B cell (primary cell): ENCODE data around the gene CCDC85C. TPM values are rescaled to one million over a fixed set of nuclear protein-coding genes. Genes with fewer than 3 reads are reported as not detected.

Experiments used
- ATAC-seq: fragments of 200-7000 bp; cut with Tn5 transposase; one replicate; pipeline ENCODE4 v1.10.0; 2021; ENCODE audit warnings: low read depth, mild to moderate bottlenecking, moderate number of reproducible peaks, moderate library complexity
- CTCF ChIA-PET: fragments of 350-600 bp; sonication (Branson Sonifier 250); formaldehyde crosslinking; loops from one replicate; lab custom pipeline; 2021; ENCODE audit warnings: antibody characterized with exemption, inconsistent platforms; lab: Charles Lee
- POLR2A ChIA-PET: fragments of 350-600 bp; sonication (Branson Sonifier 250); formaldehyde crosslinking; loops from one replicate; lab custom pipeline; 2021; ENCODE audit warnings: antibody characterized with exemption; lab: Charles Lee
- DNase-seq: peaks from one replicate; pipeline ENCODE4 v3.0.0; 2013
- H2AFZ ChIP-seq: 2 replicates; pipeline ENCODE4 v1.6.1; 2012; ENCODE audit warnings: mild to moderate bottlenecking, low read depth, low read length; ENCODE audit not compliant: insufficient read depth, poor library complexity, severe bottlenecking
- H3K27ac ChIP-seq, 2 donors: 1 replicate in 1 of 2; 2 replicates in 1 of 2; pipeline ENCODE4 v1.5.1; 2012 to 2013; ENCODE audit warnings: low read length in 2 of 2, mild to moderate bottlenecking in 2 of 2, moderate library complexity in 1 of 2
- H3K27me3 ChIP-seq, 4 experiments: fragments of 200-600 bp in 1 of 4; sonication (generic) in 1 of 4; replicated peaks in 1 of 4; 1 replicate in 2 of 4; 2 replicates in 2 of 4; pipeline versions ENCODE4 v1.6.1 to v1.7.0; 2013 to 2016; ENCODE audit warnings: low read length in 3 of 4, mild to moderate bottlenecking in 2 of 4, mixed read lengths in 1 of 4, moderate library complexity in 1 of 4; ENCODE audit not compliant: insufficient read depth in 4 of 4, control insufficient read depth in 3 of 4; ENCODE audit errors: control extremely low read depth in 1 of 4
- H3K36me3 ChIP-seq, 2 experiments: replicated peaks in 1 of 2; 1 replicate in 1 of 2; 2 replicates in 1 of 2; pipeline versions ENCODE4 v1.6.1 to v1.7.1; 2013; ENCODE audit warnings: low read length in 1 of 2; ENCODE audit not compliant: insufficient read depth in 2 of 2, control insufficient read depth in 1 of 2; ENCODE audit errors: control extremely low read depth in 1 of 2, extremely low read depth in 1 of 2
- H3K4me1 ChIP-seq, 2 donors: fragments of 200-600 bp in 1 of 2; sonication (generic) in 1 of 2; 1 replicate in 1 of 2; 2 replicates in 1 of 2; pipeline versions ENCODE4 v1.5.1 to v1.6.1; 2013 to 2017; ENCODE audit warnings: low read length in 2 of 2; ENCODE audit not compliant: control insufficient read depth in 2 of 2, insufficient read depth in 2 of 2
- H3K4me2 ChIP-seq: replicated peaks from 2 replicates; pipeline ENCODE3; 2012; ENCODE audit warnings: mild to moderate bottlenecking, low read depth, low read length; ENCODE audit not compliant: poor library complexity, severe bottlenecking
- H3K4me3 ChIP-seq, 5 experiments: fragments of 200-600 bp in 1 of 5; sonication (generic) in 1 of 5; 1 replicate in 3 of 5; 2 replicates in 2 of 5; pipeline versions ENCODE4 v1.5.1 to v1.7.0; 2011 to 2016; ENCODE audit warnings: low read length in 4 of 5, mild to moderate bottlenecking in 4 of 5, low read depth in 2 of 5, control low read depth in 1 of 5, moderate library complexity in 1 of 5; ENCODE audit not compliant: insufficient read depth in 1 of 5; ENCODE audit errors: control extremely low read depth in 1 of 5, extremely low read depth in 1 of 5
- H3K79me2 ChIP-seq: fragments of 200-600 bp; sonication (generic); one replicate; pipeline ENCODE4 v1.6.0; 2016; ENCODE audit warnings: low read length; ENCODE audit not compliant: control insufficient read depth, insufficient read depth
- H3K9ac ChIP-seq: fragments of 200-600 bp; sonication (generic); 2 replicates; pipeline ENCODE4 v1.6.1; 2017; ENCODE audit warnings: mild to moderate bottlenecking, low read length, moderate library complexity
- H3K9me3 ChIP-seq, 3 donors: one replicate each; pipeline versions ENCODE4 v1.6.1 to v1.7.1; 2013; ENCODE audit warnings: low read length in 2 of 3; ENCODE audit not compliant: control insufficient read depth in 2 of 3, insufficient read depth in 1 of 3; ENCODE audit errors: control extremely low read depth in 1 of 3
- H4K20me1 ChIP-seq: 2 replicates; pipeline ENCODE4 v1.6.0; 2012; ENCODE audit warnings: mild to moderate bottlenecking, low read length; ENCODE audit not compliant: insufficient read depth, control insufficient read depth, poor library complexity, severe bottlenecking
- H3K27ac Mint-ChIP-seq: one replicate; pipeline ENCODE4 v1.8.0; 2021; ENCODE audit warnings: mixed read lengths
- H3K27me3 Mint-ChIP-seq: one replicate; pipeline ENCODE4 v1.8.0; 2021; ENCODE audit warnings: mixed read lengths
- H3K4me1 Mint-ChIP-seq: one replicate; pipeline ENCODE4 v1.8.0; 2021; ENCODE audit warnings: mixed read lengths
- H3K4me3 Mint-ChIP-seq: one replicate; pipeline ENCODE4 v1.8.0; 2021; ENCODE audit warnings: mixed read lengths
- H3K9me3 Mint-ChIP-seq: one replicate; pipeline ENCODE4 v1.8.0; 2022; ENCODE audit warnings: mixed read lengths; ENCODE audit not compliant: insufficient read depth
- CTCF ChIP-seq: fragments of 200-600 bp; IDR thresholded peaks from one replicate; pipeline ENCODE4 v1.8.0; 2022; ENCODE audit warnings: antibody characterized with exemption, mild to moderate bottlenecking
- EZH2 ChIP-seq: IDR thresholded peaks from 2 replicates; pipeline ENCODE4 v1.6.1; 2012; ENCODE audit warnings: borderline replicate concordance, low read depth, mild to moderate bottlenecking, moderate library complexity, low read length; ENCODE audit not compliant: insufficient read depth, poor library complexity, severe bottlenecking
- WGBS: methylation state at CpG from one replicate; pipeline ENCODE4 v1.1.5; 2013; ENCODE audit warnings: missing lambda C conversion rate; ENCODE audit not compliant: insufficient coverage; 5-methylcytosine and 5-hydroxymethylcytosine counted together
- intact Hi-C: fragments of 100-400 bp; cut with micrococcal nuclease; formaldehyde crosslinking; loops from one replicate; pipeline ENCODE4 v1.10.0; 2022
- polyA plus RNA-seq: library from polyadenylated mRNA; depleted of rRNA; stranded (reverse); fragments of >200 nt; gene quantifications from 2 replicates; pipeline ENCODE4 v1.2.3, GENCODE V29; 2012
- total RNA-seq, 2 donors: library from RNA; stranded (reverse); fragments of 120-200 nt in 1 of 2; gene quantifications; 1 replicate in 1 of 2; 2 replicates in 1 of 2; pipeline versions ENCODE4 v1.2.3 to v1.2.4, GENCODE V29; 2013 to 2022

The CCDC85C gene
- total and polyA plus RNA-seq, 2 donors (not counting 1 experiment from before 2014, with no cell fraction given) = 0.52 to 2.7 TPM

GRCh38 chr14:99644723-99645544 lies 40.9 kb upstream of the CCDC85C start, which contains the start of gene HHIPL1:
HHIPL1 (plus strand) TSS chr14:99645129; CDS start chr14:99645208, 79 bp downstream.
- Histone ChIP-seq H3K27ac (no peak within 1 kb of the TSS), H3K36me3 (no peaks in the 10 kb centered on the region), H3K9ac (no peak within 1 kb of the TSS), H3K27me3 (peaks cover 0 to 29% (median 8%) of the 10 kb centered on the region in 4 experiments), H3K9me3 (peaks cover 0 to 6% (median 0%) of the 10 kb centered on the region in 3 donors), H3K79me2 (no peaks in the 10 kb centered on the region), H3K4me3 (no peak within 1 kb of the TSS), H2AFZ (no peak within 1 kb of the TSS), H3K4me2 (peak within 1 kb of the TSS; percentile 35), H3K4me1 (peaks cover 3% of the 10 kb centered on the region in 2 donors), H4K20me1 (no peaks in the 10 kb centered on the region)
- no peaks in the 10 kb centered on the region for H3K9me3 Mint-ChIP-seq
- peaks cover 5% of the 10 kb centered on the region for H3K4me1 Mint-ChIP-seq
- ChIA-PET CTCF (no interaction called here), POLR2A (no interaction called here)
- peaks cover 21% of the 10 kb centered on the region for H3K27me3 Mint-ChIP-seq
- DNase-seq = no peak
- H3K27ac Mint-ChIP-seq = no peak within 1 kb of the TSS
- 9% methylated on average over 89 of the region's 91 CpGs for WGBS
- no peak within 1 kb of the TSS for H3K4me3 Mint-ChIP-seq
- no peak for ATAC-seq
- no peak for TF ChIP-seq CTCF
- no peak for TF ChIP-seq EZH2
- intact Hi-C loops = no loop called here

DNA sequence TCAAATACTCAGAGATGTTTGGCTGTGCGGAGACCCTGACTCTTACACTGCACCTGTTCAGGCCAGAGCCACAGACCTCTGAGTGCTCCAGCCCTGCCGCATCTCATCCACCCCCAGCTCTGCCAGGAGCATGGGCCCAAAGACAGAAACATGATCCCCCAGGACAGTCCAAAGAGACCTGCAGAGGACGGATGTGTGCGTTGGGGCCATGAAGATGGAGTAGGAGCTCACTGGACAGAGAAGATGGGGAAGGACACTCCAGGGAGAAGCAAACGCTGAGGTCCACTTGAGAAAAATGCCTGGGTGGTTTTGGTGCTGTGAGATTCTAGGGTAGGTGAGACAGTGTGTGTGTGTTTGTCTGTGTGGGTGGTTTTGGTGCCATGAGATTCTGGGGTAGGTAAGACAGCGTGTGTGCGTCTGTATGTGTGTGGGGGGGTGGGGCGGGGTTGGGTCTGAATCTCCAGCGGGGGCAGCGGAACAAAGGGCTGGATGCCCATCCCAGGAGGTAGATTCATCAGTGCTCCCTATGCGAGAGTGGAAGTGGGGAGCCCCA lies 40.1 kb upstream of the CCDC85C start:
- no peak overlapping the region for H3K4me3 Mint-ChIP-seq
- intact Hi-C loops = no loop called here
- ATAC-seq (no peak), DNase-seq (no peak)
- H3K27me3 Mint-ChIP-seq = peaks cover 16% of the 10 kb centered on the region
- no peaks in the 10 kb centered on the region for H3K36me3 ChIP-seq
- no peak overlapping the region for H3K9ac ChIP-seq
- H4K20me1 ChIP-seq = no peaks in the 10 kb centered on the region
- H3K4me2 ChIP-seq = no peak overlapping the region
- H3K27ac Mint-ChIP-seq = no peak overlapping the region
- H3K27me3 ChIP-seq = peaks cover 0 to 29% (median 8%) of the 10 kb centered on the region in 4 experiments
- peaks cover 3% of the 10 kb centered on the region in 2 donors for H3K4me1 ChIP-seq
- peaks cover 5% of the 10 kb centered on the region for H3K4me1 Mint-ChIP-seq
- no peaks in the 10 kb centered on the region for H3K9me3 Mint-ChIP-seq
- H3K79me2 ChIP-seq = no peaks in the 10 kb centered on the region
- POLR2A ChIA-PET = no interaction called here
- no peak overlapping the region for H3K27ac ChIP-seq
- CTCF ChIA-PET = no interaction called here
- whole genome bisulfite sequencing = 92% methylated on average over 11 of the region's 11 CpGs
- H3K9me3 ChIP-seq = peaks cover 0 to 6% (median 0%) of the 10 kb centered on the region in 3 donors
- no peak overlapping the region for H2AFZ ChIP-seq
- TF ChIP-seq CTCF = no peak
- no peak for TF ChIP-seq EZH2
- no peak overlapping the region for H3K4me3 ChIP-seq
